HepG2 (cell line): ENCODE results near the gene AGER. TPM values are rescaled to one million over a fixed set of nuclear protein-coding genes. Genes with fewer than 3 reads are reported as not detected.

ENCODE experiments used
- ATAC-seq: fragments of 200-7000 bp; cut with Tn5 transposase; 3 replicates; pipeline ENCODE4 v1.9.1; 2020; ENCODE audit warnings: mild to moderate bottlenecking, moderate library complexity
- BruUV-seq: library from RNA; stranded (reverse); fragments of 400-500 nt; replicated peaks from 2 replicates; lab custom pipeline; 2021; lab: Mats Ljungman, UMichigan
- CTCF ChIA-PET: fragments of 300-600 bp; formaldehyde crosslinking; extraction: SDS; loops from one replicate; lab custom pipeline; 2021; ENCODE audit warnings: low total read pairs, inconsistent platforms, low intra/inter-chr PET ratio; lab: Yijun Ruan, JAX
- POLR2A ChIA-PET: fragments of 350-600 bp; sonication (Branson Sonifier 250); formaldehyde crosslinking; loops from one replicate; lab custom pipeline; 2020; ENCODE audit warnings: antibody characterized with exemption, inconsistent platforms; lab: Yijun Ruan, JAX
- DNase-seq: peaks from one replicate; pipeline ENCODE4 v3.0.0-alpha.2; 2015; ENCODE audit warnings: low spot score
- FAIRE-seq: peaks from 3 replicates; lab custom pipeline; 2011; peaks lifted over from hg19 to GRCh38; lab: Jason Lieb, UNC
- H2AFZ ChIP-seq: one replicate; pipeline ENCODE4 v1.6.1; 2011; ENCODE audit warnings: low read length, inconsistent platforms
- H3K27ac ChIP-seq: fragments of 300-600 bp; 3 replicates; pipeline ENCODE4 v1.8.0; 2011; ENCODE audit warnings: mixed run types, mild to moderate bottlenecking, mixed read lengths, low read length, inconsistent platforms; ENCODE audit not compliant: insufficient read depth; ENCODE audit errors: extremely low read length
- H3K27me3 ChIP-seq, 2 experiments: fragments of 200-600 bp in 1 of 2; 2 replicates in 1 of 2; 3 replicates in 1 of 2; pipeline versions ENCODE4 v1.6.0 to v1.8.0; 2011; ENCODE audit warnings: low read length in 2 of 2, mild to moderate bottlenecking in 2 of 2, moderate library complexity in 2 of 2, inconsistent platforms in 1 of 2; ENCODE audit not compliant: insufficient read depth in 2 of 2, control insufficient read depth in 1 of 2
- H3K36me3 ChIP-seq, 2 experiments: fragments of 200-600 bp in 1 of 2; replicated peaks in 1 of 2; 2 replicates in 1 of 2; 3 replicates in 1 of 2; pipeline versions ENCODE4 v1.5.1 to v1.8.0; 2011; ENCODE audit warnings: low read length in 2 of 2, inconsistent platforms in 1 of 2; ENCODE audit not compliant: insufficient read depth in 2 of 2, control insufficient read depth in 1 of 2
- H3K4me1 ChIP-seq: 2 replicates; pipeline ENCODE4 v1.5.1; 2012; ENCODE audit warnings: low read length, inconsistent platforms; ENCODE audit not compliant: insufficient read depth
- H3K4me2 ChIP-seq: 2 replicates; pipeline ENCODE4 v1.6.0; 2011; ENCODE audit warnings: low read depth, low read length, inconsistent platforms
- H3K4me3 ChIP-seq, 3 experiments: fragments of 200-600 bp in 1 of 3; sonication (generic), shearing (Covaris generic) in 1 of 3; replicated peaks in 1 of 3; 2 replicates each; pipeline ENCODE4 v1.5.1; 2011 to 2016; ENCODE audit warnings: low read length in 3 of 3, inconsistent platforms in 2 of 3, low read depth in 2 of 3, mild to moderate bottlenecking in 2 of 3, control low read depth in 1 of 3, mixed read lengths in 1 of 3; ENCODE audit not compliant: insufficient read depth in 1 of 3
- H3K79me2 ChIP-seq: one replicate; pipeline ENCODE4 v1.6.1; 2011; ENCODE audit warnings: low read length, inconsistent platforms; ENCODE audit not compliant: insufficient read depth
- H3K9ac ChIP-seq: 2 replicates; pipeline ENCODE4 v1.6.0; 2011; ENCODE audit warnings: mild to moderate bottlenecking, low read depth, low read length, inconsistent platforms; ENCODE audit not compliant: insufficient read depth
- H3K9me3 ChIP-seq: 2 replicates; pipeline ENCODE4 v1.5.1; 2012; ENCODE audit warnings: mild to moderate bottlenecking, low read length
- H4K20me1 ChIP-seq: 2 replicates; pipeline ENCODE4 v1.6.0; 2011; ENCODE audit warnings: inconsistent platforms, mild to moderate bottlenecking, low read length, moderate library complexity; ENCODE audit not compliant: insufficient read depth
- ADNP ChIP-seq: sonication (generic); formaldehyde crosslinking; IDR thresholded peaks from 2 replicates; pipeline ENCODE4 v1.4.0; 2020; ENCODE audit warnings: missing genetic modification reagents
- CBFB ChIP-seq: sonication (generic); formaldehyde crosslinking; IDR thresholded peaks from 2 replicates; pipeline ENCODE4 v1.4.0; 2020; ENCODE audit warnings: missing genetic modification reagents
- HES4 ChIP-seq: sonication (generic); formaldehyde crosslinking; IDR thresholded peaks from 2 replicates; pipeline ENCODE4 v1.9.0; 2021; ENCODE audit warnings: mild to moderate bottlenecking, missing genetic modification reagents, borderline replicate concordance
- MXD4 ChIP-seq: IDR thresholded peaks from 2 replicates; pipeline ENCODE4 v1.6.1; 2016; ENCODE audit warnings: mild to moderate bottlenecking, missing biosample characterization, missing genetic modification reagents
- RERE ChIP-seq: IDR thresholded peaks from 2 replicates; pipeline ENCODE4 v1.6.1; 2016; ENCODE audit warnings: low read depth, missing genetic modification reagents, missing compliant biosample characterization
- TCF7L2 ChIP-seq: IDR thresholded peaks from 2 replicates; pipeline ENCODE4 v1.6.1; 2011; ENCODE audit warnings: mild to moderate bottlenecking, low read depth, low read length, moderate library complexity
- ZNF510 ChIP-seq: sonication (generic); formaldehyde crosslinking; IDR thresholded peaks from 2 replicates; pipeline ENCODE4 v1.4.0; 2020; ENCODE audit warnings: low read depth, mild to moderate bottlenecking, missing genetic modification reagents
- ZNF609 ChIP-seq: sonication (generic); formaldehyde crosslinking; IDR thresholded peaks from 2 replicates; pipeline ENCODE4 v1.4.0; 2020; ENCODE audit warnings: mild to moderate bottlenecking, missing genetic modification reagents, borderline replicate concordance
- ZNF784 ChIP-seq: sonication (generic); formaldehyde crosslinking; IDR thresholded peaks from 2 replicates; pipeline ENCODE4 v1.5.1; 2020; ENCODE audit warnings: missing genetic modification reagents, mild to moderate bottlenecking, borderline replicate concordance
- WGBS: methylation state at CpG from one replicate; pipeline ENCODE4 v1.1.6; 2017; ENCODE audit warnings: low lambda C conversion rate; 5-methylcytosine and 5-hydroxymethylcytosine counted together
- in situ Hi-C: cut with HindIII; loops from 2 replicates; pipeline ENCODE4 v1.10.0; 2017; ENCODE audit warnings: low pct_unique_long_range_greater_than_20kb; ENCODE audit not compliant: extremely low pct_ligation_motif_present
- intact Hi-C: fragments of 100-400 bp; cut with micrococcal nuclease; formaldehyde crosslinking; loops from one replicate; pipeline ENCODE4 v1.10.0; 2022; ENCODE audit not compliant: unreplicated experiment
- polyA plus RNA-seq, 8 experiments: library from polyadenylated mRNA; depleted of rRNA in 3 of 8; stranded (reverse) in 7 of 8; unstranded in 1 of 8; fragments of >200 nt; fragmentation: Illumina TruSeq in 4 of 8; extraction: Trizol in 4 of 8; gene quantifications; 2 replicates each; pipeline versions ENCODE4 v1.2.1 to v1.2.3, GENCODE V29; 2011 to 2016; ENCODE audit warnings: low read depth in 4 of 8, missing spikeins in 1 of 8, mixed read lengths in 1 of 8; ENCODE audit not compliant: insufficient read depth in 1 of 8
- total RNA-seq, 5 experiments: library from RNA; depleted of rRNA; stranded (reverse); fragments of >200 nt; fragmentation: Illumina TruSeq; extraction: Trizol; gene quantifications; 2 replicates each; pipeline ENCODE4 v1.2.3, GENCODE V29; 2016; ENCODE audit warnings: low read depth in 1 of 5
- TF ChIP-seq, protein P1 (sequence below): sonication (generic); formaldehyde crosslinking; IDR thresholded peaks from 2 replicates; pipeline ENCODE4 v1.5.0; 2020; ENCODE audit warnings: missing genetic modification reagents
- TF ChIP-seq, protein P2 (sequence below): sonication (generic); formaldehyde crosslinking; IDR thresholded peaks from 2 replicates; pipeline ENCODE4 v1.8.0; 2022; ENCODE audit warnings: mild to moderate bottlenecking, missing genetic modification reagents, borderline replicate concordance

Gene AGER
- total and polyA plus RNA-seq, 2 of the 13 experiments (the other 11 are each of a cell fraction or from before 2014, with no cell fraction given), result 1.9 to 5.1 TPM

DNA sequence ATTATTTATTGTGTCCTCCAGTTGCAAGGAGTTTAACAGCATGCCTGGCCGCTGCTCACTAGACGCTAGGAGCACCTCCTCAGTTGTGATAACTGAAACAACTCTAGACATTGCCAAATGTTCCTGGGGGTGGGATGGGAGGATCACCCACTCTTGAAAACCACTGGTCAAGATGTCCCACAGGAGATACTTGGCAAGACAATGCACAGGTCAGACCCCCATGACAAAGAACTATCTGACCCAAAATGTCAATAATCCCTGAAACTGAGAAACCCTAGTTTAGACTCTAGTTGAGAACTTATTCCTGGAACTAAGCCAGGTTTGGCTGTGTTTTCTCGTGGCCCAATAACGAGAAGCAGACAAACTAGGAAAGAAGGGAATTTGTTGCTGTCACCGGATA, 44.5 kb downstream of the AGER start:
- 42% methylated on average over 5 of the region's 5 CpGs for WGBS
- intact Hi-C loops, result no loop called here
- POLR2A ChIA-PET, result interaction anchor here (0.7 to 1.5 kb wide), 3 partner anchors 9 to 1138 kb away, joined by 3 to 4 read pairs (median 4); partner anchors contain the start of genes FKBPL and PRRT1
- no peak for TF ChIP-seq TCF7L2
- TF ChIP-seq, protein P1, sequence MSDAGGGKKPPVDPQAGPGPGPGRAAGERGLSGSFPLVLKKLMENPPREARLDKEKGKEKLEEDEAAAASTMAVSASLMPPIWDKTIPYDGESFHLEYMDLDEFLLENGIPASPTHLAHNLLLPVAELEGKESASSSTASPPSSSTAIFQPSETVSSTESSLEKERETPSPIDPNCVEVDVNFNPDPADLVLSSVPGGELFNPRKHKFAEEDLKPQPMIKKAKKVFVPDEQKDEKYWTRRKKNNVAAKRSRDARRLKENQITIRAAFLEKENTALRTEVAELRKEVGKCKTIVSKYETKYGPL (CRISPR knock-in tag), result no peak
- no peak for TF ChIP-seq RERE
- no peak for TF ChIP-seq ZNF609 (CRISPR knock-in tag)
- TF ChIP-seq ZNF510, result no peak
- TF ChIP-seq HES4, result no peak
- TF ChIP-seq ZNF784, result no peak
- TF ChIP-seq ADNP (CRISPR knock-in tag), result no peak
- no peak for TF ChIP-seq CBFB (CRISPR knock-in tag)
- TF ChIP-seq MXD4 (CRISPR knock-in tag), result no peak
- TF ChIP-seq, protein P2, sequence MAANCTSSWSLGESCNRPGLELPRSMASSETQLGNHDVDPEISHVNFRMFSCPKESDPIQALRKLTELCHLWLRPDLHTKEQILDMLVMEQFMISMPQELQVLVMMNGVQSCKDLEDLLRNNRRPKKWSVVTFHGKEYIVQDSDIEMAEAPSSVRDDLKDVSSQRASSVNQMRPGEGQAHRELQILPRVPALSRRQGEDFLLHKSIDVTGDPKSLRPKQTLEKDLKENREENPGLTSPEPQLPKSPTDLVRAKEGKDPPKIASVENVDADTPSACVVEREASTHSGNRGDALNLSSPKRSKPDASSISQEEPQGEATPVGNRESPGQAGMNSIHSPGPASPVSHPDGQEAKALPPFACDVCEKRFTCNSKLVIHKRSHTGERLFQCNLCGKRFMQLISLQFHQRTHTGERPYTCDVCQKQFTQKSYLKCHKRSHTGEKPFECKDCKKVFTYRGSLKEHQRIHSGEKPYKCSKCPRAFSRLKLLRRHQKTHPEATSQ, result no peak

More for the DNA sequence above, 44.5 kb downstream of the AGER start:
- Histone ChIP-seq H3K27ac (no peak overlapping the region), H3K27me3 (no peaks in the 10 kb centered on the region), H3K9ac (no peak overlapping the region), H3K9me3 (no peaks in the 10 kb centered on the region), H3K4me2 (no peak overlapping the region), H3K4me3 (no peak overlapping the region), H3K79me2 (no peaks in the 10 kb centered on the region), H2AFZ (no peak overlapping the region), H4K20me1 (no peaks in the 10 kb centered on the region), H3K4me1 (peaks cover 44% of the 10 kb centered on the region), H3K36me3 (no peaks in the 10 kb centered on the region)
- BruUV-seq, result no TSS peak
- in situ Hi-C loops, result no loop called here
- FAIRE-seq (no peak), ATAC-seq (no peak), DNase-seq (no peak)
- CTCF ChIA-PET, result no interaction called here
